ENCODE results near the gene PDE11A.

The PDE11A gene

GRCh38 chr2:177828557-177828956 lies 244.0 kb downstream of the PDE11A start:
- no peak for DNase-seq (ENCODE audit: low read depth)
- no peak overlapping the region for H3K4me3 ChIP-seq (ENCODE audit: control insufficient read depth, low read depth, low read length)
- TF ChIP-seq CTCF (conservative IDR thresholded peaks at IDR 0.05; ENCODE audit: control insufficient read depth, insufficient read depth, low read depth, low read length) = no peak

- no peak overlapping the region for H3K4me3 ChIP-seq (ENCODE audit: control insufficient read depth, low read depth, low read length)
- DNase-seq (ENCODE audit: low read depth) = no peak
- no peak for TF ChIP-seq CTCF (conservative IDR thresholded peaks at IDR 0.05; ENCODE audit: control insufficient read depth, insufficient read depth, low read depth, low read length)
Measured at GRCh38 chr2:177826897-177827296, 245.7 kb downstream of the PDE11A start.

- no peak for TF ChIP-seq CTCF (conservative IDR thresholded peaks at IDR 0.05; ENCODE audit: control insufficient read depth, insufficient read depth, low read depth, low read length)
- DNase-seq (ENCODE audit: low read depth) = no peak
- H3K4me3 ChIP-seq (ENCODE audit: control insufficient read depth, low read depth, low read length) = no peak overlapping the region
Measured at GRCh38 chr2:177822941-177823340, 249.6 kb downstream of the PDE11A start.

- no peak for TF ChIP-seq CTCF (conservative IDR thresholded peaks at IDR 0.05; ENCODE audit: control insufficient read depth, insufficient read depth, low read depth, low read length)
- no peak overlapping the region for H3K4me3 ChIP-seq (ENCODE audit: control insufficient read depth, low read depth, low read length)
- no peak for DNase-seq (ENCODE audit: low read depth)
Measured at GRCh38 chr2:177818412-177818811, 254.2 kb downstream of the PDE11A start.

GRCh38 chr2:177817300-177817699 lies 255.3 kb downstream of the PDE11A start:
- no peak for DNase-seq (ENCODE audit: low read depth)
- TF ChIP-seq CTCF (conservative IDR thresholded peaks at IDR 0.05; ENCODE audit: control insufficient read depth, insufficient read depth, low read depth, low read length) = no peak
- no peak overlapping the region for H3K4me3 ChIP-seq (ENCODE audit: control insufficient read depth, low read depth, low read length)

- H3K4me3 ChIP-seq (ENCODE audit: control insufficient read depth, low read depth, low read length) = no peak overlapping the region
- no peak for TF ChIP-seq CTCF (conservative IDR thresholded peaks at IDR 0.05; ENCODE audit: control insufficient read depth, insufficient read depth, low read depth, low read length)
- no peak for DNase-seq (ENCODE audit: low read depth)
Measured at GRCh38 chr2:177816766-177817165, 255.8 kb downstream of the PDE11A start.

GRCh38 chr2:177812713-177813396 lies 259.7 kb downstream of the PDE11A start:
- no peak for DNase-seq (ENCODE audit: low read depth)
- no peak for TF ChIP-seq CTCF (conservative IDR thresholded peaks at IDR 0.05; ENCODE audit: control insufficient read depth, insufficient read depth, low read depth, low read length)

More at GRCh38 chr2:177812713-177813396, 259.7 kb downstream of the PDE11A start:
- H3K4me3 ChIP-seq (ENCODE audit: control insufficient read depth, low read depth, low read length) = no peak overlapping the region

All from fibroblast of mammary gland (primary cell).